Measurements from ENCODE around the gene ARID1B.

GRCh38 chr6:157218371-157219198 lies 441.4 kb downstream of the ARID1B start:
- TF ChIP-seq CTCF (IDR thresholded peaks at IDR 0.05) (no peak), MXD4 (CRISPR knock-in tag; IDR thresholded peaks at IDR 0.05; ENCODE audit: borderline replicate concordance) (no peak), ZMAT4 (CRISPR knock-in tag; IDR thresholded peaks at IDR 0.05) (no peak), ATF3 (CRISPR knock-in tag; conservative IDR thresholded peaks at IDR 0.05) (no peak), HMGA2 (CRISPR knock-in tag; IDR thresholded peaks at IDR 0.05) (no peak), FOXJ3 (CRISPR knock-in tag; IDR thresholded peaks at IDR 0.05; ENCODE audit: borderline replicate concordance) (no peak), PRDM15 (CRISPR knock-in tag; IDR thresholded peaks at IDR 0.05) (no peak)
